A673 (cell line): Measurements from ENCODE around the gene SPIRE2.

Source experiments
- CTCF ChIP-seq: fragments of 300-800, 200-600 bp; sonication (generic); conservative IDR thresholded peaks from 2 replicates; pipeline ENCODE4 v1.5.1; 2017; ENCODE audit warnings: low read depth, mild to moderate bottlenecking, antibody characterized with exemption, low read length, moderate library complexity, mixed read lengths
- EZH2 ChIP-seq: fragments of 200-600 bp; sonication (generic); IDR thresholded peaks from 2 replicates; pipeline ENCODE4 v1.6.1; 2017; ENCODE audit warnings: borderline replicate concordance, low read depth, mild to moderate bottlenecking, mixed read lengths, antibody characterized with exemption, low read length; ENCODE audit not compliant: poor library complexity, severe bottlenecking

DNA sequence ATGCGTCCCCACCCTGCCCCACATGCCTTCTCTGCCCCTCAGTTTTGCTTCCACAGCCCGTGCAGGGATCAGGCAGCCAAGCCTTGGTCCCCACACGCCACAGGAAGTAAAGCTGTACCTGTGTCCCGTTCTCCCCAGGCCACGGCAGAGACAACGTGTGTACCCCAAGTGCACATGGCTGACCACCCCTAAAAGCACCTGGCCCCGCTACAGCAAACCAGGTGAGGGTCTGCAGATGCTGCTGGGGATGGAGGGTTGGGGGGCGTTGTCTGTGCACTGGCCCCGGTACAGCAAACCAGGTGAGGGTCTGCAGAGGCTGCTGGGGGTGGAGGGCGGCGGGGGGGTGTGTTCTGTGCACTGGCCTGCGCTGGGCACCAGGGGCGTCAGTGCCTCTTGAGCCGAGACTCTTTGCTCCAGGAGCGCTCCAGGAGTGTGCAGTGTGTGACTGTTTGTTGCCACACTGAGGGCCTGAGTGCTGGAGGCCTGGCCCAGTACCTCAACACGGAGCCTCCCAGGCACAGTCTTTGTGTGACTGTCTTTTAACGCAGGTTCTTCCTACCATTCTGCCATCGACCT is 63.9 kb downstream of the SPIRE2 start:
- TF ChIP-seq CTCF (no peak), EZH2 (no peak)
